Cortex of kidney (tissue), 1 donor: ENCODE measurements around the gene CARD18.
"Not testable (repeated sequence)": the region's sequence is repeated elsewhere in the genome, so short reads cannot be mapped to it uniquely, and the experiment has no call there.

Experiments
- DNase-seq: peaks from one replicate; lab custom pipeline; 2025; lab: John Stamatoyannopoulos, UW

The CARD18 gene

GRCh38 chr11:105132716-105133511 is 6.7 kb downstream of the CARD18 start:
- no peak for DNase-seq

GRCh38 chr11:105130189-105130813 is 9.3 kb downstream of the CARD18 start:
- DNase-seq = no peak

GRCh38 chr11:105124756-105125155 is 14.8 kb downstream of the CARD18 start:
- no peak for DNase-seq

- no peak for DNase-seq
Measured at GRCh38 chr11:105111145-105111944, 28.2 kb downstream of the CARD18 start.

GRCh38 chr11:105110688-105111030 is 28.9 kb downstream of the CARD18 start:
- DNase-seq = no peak

- no peak for DNase-seq
Measured at GRCh38 chr11:105109855-105110687, 29.5 kb downstream of the CARD18 start.

- DNase-seq = no peak
Measured at GRCh38 chr11:105109321-105109720, 30.2 kb downstream of the CARD18 start.

GRCh38 chr11:105108247-105108646 is 31.3 kb downstream of the CARD18 start:
- DNase-seq = no peak

GRCh38 chr11:105107226-105107825 is 32.2 kb downstream of the CARD18 start:
- not testable (repeated sequence) for DNase-seq

GRCh38 chr11:105106140-105106539 is 33.4 kb downstream of the CARD18 start:
- no peak for DNase-seq

- DNase-seq = no peak
Measured at GRCh38 chr11:105104292-105104691, 35.3 kb downstream of the CARD18 start.

- no peak for DNase-seq
Measured at GRCh38 chr11:105103336-105103735, 36.2 kb downstream of the CARD18 start.

GRCh38 chr11:105102079-105102581 is 37.4 kb downstream of the CARD18 start:
- DNase-seq = not testable (repeated sequence)

- no peak for DNase-seq
Measured at GRCh38 chr11:105100981-105101630, 38.5 kb downstream of the CARD18 start.

GRCh38 chr11:105100206-105100605 is 39.4 kb downstream of the CARD18 start:
- no peak for DNase-seq

- DNase-seq = not testable (repeated sequence)
Measured at GRCh38 chr11:105099594-105099993, 40.0 kb downstream of the CARD18 start.

- DNase-seq = no peak
Measured at GRCh38 chr11:105092256-105093239, 47.0 kb downstream of the CARD18 start.
